Measurements from ENCODE around the gene TOGARAM1.
"Not testable (repeated sequence)": the region's sequence is repeated elsewhere in the genome, so short reads cannot be mapped to it uniquely, and the experiment has no call there.

TOGARAM1 gene

DNA sequence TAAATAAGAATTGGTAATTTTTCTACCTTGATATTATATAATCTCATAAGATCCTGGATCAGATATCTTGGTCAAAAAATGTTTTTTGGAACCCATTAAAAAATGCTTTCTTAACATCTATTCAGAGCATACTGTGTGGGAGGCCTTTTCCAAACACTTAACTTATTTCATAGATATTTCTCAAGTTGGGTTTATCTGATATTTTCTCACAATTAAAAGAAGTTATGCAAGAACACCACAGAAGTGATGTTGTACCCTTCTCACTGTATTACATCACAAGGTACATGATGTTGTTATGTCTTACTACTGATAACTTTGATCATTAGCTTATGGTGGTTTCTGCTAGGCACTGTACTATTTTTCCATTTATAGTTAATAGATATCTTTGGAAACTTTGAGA, 98.6 kb downstream of the TOGARAM1 start:
- no peak overlapping the region for H3K9ac ChIP-seq (ENCODE audit: low read depth in 1 of 2, low read length in 2 of 2)
- H3K9me3 ChIP-seq (ENCODE audit: control insufficient read depth in 2 of 2, low read length in 2 of 2) = no peaks in the 10 kb centered on the region
- H3K27ac ChIP-seq (ENCODE audit: low read depth in 2 of 2, low read length in 2 of 2) = no peak overlapping the region
- no peaks in the 10 kb centered on the region for H3K4me1 ChIP-seq (ENCODE audit: control insufficient read depth in 2 of 2, insufficient read depth in 2 of 2, low read length in 2 of 2)
- no peak overlapping the region for H3K4me3 ChIP-seq (ENCODE audit: low read length in 2 of 2)
- H3K27me3 ChIP-seq (ENCODE audit: control insufficient read depth in 2 of 2, insufficient read depth in 2 of 2, low read length in 2 of 2) = no peaks in the 10 kb centered on the region
- H3K36me3 ChIP-seq (ENCODE audit: control insufficient read depth in 2 of 2, insufficient read depth in 2 of 2, low read length in 2 of 2) = no peaks in the 10 kb centered on the region

DNA sequence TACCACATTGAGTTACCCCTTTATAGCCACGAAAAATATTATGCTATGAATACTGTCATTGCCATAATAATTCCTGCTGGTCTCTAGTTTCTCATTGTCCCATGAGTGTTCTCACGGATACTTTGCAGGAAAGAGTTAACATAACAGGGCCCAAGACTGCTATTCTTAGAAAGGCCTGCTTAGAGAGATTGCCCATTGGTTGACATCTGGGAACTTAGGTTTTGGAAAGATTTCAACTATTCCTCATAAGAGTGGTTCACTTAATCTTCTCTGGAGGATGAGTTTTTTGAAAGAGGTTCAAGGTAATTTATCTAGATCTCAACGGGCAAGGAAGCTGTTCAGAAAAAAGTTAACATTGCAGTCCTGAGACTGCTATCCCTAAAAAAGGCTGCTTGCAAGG, 103.5 kb downstream of the TOGARAM1 start:
- no peak overlapping the region for H3K27ac ChIP-seq (ENCODE audit: low read depth in 2 of 2, low read length in 2 of 2)
- no peaks in the 10 kb centered on the region for H3K27me3 ChIP-seq (ENCODE audit: control insufficient read depth in 2 of 2, insufficient read depth in 2 of 2, low read length in 2 of 2)
- no peak overlapping the region for H3K4me3 ChIP-seq (ENCODE audit: low read length in 2 of 2)
- peaks cover 0 to 2% of the 10 kb centered on the region in 2 donors for H3K36me3 ChIP-seq (ENCODE audit: control insufficient read depth in 2 of 2, insufficient read depth in 2 of 2, low read length in 2 of 2)
- no peaks in the 10 kb centered on the region for H3K9me3 ChIP-seq (ENCODE audit: control insufficient read depth in 2 of 2, low read length in 2 of 2)
- H3K4me1 ChIP-seq (ENCODE audit: control insufficient read depth in 2 of 2, insufficient read depth in 2 of 2, low read length in 2 of 2) = no peaks in the 10 kb centered on the region
- no peak overlapping the region for H3K9ac ChIP-seq (ENCODE audit: low read depth in 1 of 2, low read length in 2 of 2)

DNA sequence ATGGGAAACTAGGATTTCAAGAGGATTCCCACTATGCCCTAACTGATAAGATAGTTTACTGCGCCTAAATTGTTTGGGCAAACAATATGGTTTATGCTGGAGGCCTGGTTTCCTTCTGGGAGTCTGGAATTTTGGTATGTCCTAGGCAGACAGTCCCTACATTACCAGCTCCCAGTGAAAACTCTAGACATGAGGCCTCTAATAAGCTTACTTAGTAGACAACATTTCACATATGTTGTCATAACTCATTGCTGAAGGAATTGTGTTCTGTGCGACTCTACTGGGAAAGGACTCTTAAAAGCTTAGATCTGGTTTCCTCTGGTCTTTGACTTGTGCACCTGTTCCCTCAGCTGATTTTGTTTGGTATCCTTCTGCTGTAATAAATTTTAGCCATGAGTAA, 104.0 kb downstream of the TOGARAM1 start:
- Histone ChIP-seq H3K4me1 (ENCODE audit: control insufficient read depth in 2 of 2, insufficient read depth in 2 of 2, low read length in 2 of 2) (no peaks in the 10 kb centered on the region), H3K27ac (ENCODE audit: low read depth in 2 of 2, low read length in 2 of 2) (no peak overlapping the region), H3K4me3 (ENCODE audit: low read length in 2 of 2) (no peak overlapping the region)

DNA sequence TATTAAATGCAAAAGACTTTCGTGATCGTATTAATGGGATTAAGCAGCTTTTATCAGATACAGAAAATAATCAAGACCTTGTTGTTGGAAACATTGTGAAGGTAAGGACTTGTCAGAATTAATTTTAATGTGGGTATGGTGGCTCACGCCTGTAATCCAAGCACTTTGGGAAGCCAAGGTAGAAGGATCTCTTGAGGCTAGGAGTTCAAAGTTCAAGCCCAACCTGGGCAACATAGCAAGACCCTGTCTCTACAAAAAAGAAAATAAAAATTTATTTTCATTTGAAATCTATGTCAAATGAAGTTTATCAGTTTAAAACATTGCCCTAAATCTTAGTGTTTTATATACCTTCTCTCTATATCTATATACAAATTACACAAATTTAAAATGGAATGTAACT, 104.7 kb downstream of the TOGARAM1 start:
- H3K4me1 ChIP-seq (ENCODE audit: control insufficient read depth in 2 of 2, insufficient read depth in 2 of 2, low read length in 2 of 2) = no peaks in the 10 kb centered on the region
- no peak overlapping the region for H3K9ac ChIP-seq (ENCODE audit: low read depth in 1 of 2, low read length in 2 of 2)
- H3K4me3 ChIP-seq (ENCODE audit: low read length in 2 of 2) = no peak overlapping the region
- H3K27ac ChIP-seq (ENCODE audit: low read depth in 2 of 2, low read length in 2 of 2) = no peak overlapping the region
- no peaks in the 10 kb centered on the region for H3K9me3 ChIP-seq (ENCODE audit: control insufficient read depth in 2 of 2, low read length in 2 of 2)
- H3K36me3 ChIP-seq (ENCODE audit: control insufficient read depth in 2 of 2, insufficient read depth in 2 of 2, low read length in 2 of 2) = peaks cover 0 to 2% of the 10 kb centered on the region in 2 donors
- H3K27me3 ChIP-seq (ENCODE audit: control insufficient read depth in 2 of 2, insufficient read depth in 2 of 2, low read length in 2 of 2) = no peaks in the 10 kb centered on the region

More for the DNA sequence above, 104.0 kb downstream of the TOGARAM1 start:
- Histone ChIP-seq H3K9me3 (ENCODE audit: control insufficient read depth in 2 of 2, low read length in 2 of 2) (no peaks in the 10 kb centered on the region), H3K36me3 (ENCODE audit: control insufficient read depth in 2 of 2, insufficient read depth in 2 of 2, low read length in 2 of 2) (peaks cover 0 to 2% of the 10 kb centered on the region in 2 donors), H3K27me3 (ENCODE audit: control insufficient read depth in 2 of 2, insufficient read depth in 2 of 2, low read length in 2 of 2) (no peaks in the 10 kb centered on the region), H3K9ac (ENCODE audit: low read depth in 1 of 2, low read length in 2 of 2) (no peak overlapping the region)

DNA sequence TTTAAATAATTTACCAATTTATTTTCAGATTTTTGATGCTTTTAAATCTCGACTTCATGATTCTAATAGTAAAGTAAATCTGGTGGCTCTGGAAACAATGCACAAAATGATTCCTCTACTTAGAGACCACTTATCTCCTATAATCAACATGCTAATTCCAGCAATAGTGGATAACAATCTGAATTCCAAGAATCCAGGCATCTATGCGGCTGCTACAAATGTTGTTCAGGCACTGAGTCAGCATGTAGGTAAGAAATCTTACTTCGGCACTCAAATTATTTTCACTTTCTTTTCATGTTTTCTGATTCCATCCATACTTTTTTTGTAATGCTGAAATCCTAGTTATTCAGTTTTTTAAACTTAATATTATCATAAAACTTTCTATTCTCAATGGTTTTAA, 106.4 kb downstream of the TOGARAM1 start:
- Histone ChIP-seq H3K36me3 (ENCODE audit: control insufficient read depth in 2 of 2, insufficient read depth in 2 of 2, low read length in 2 of 2) (peaks cover 0 to 2% of the 10 kb centered on the region in 2 donors), H3K4me1 (ENCODE audit: control insufficient read depth in 2 of 2, insufficient read depth in 2 of 2, low read length in 2 of 2) (no peaks in the 10 kb centered on the region), H3K9me3 (ENCODE audit: control insufficient read depth in 2 of 2, low read length in 2 of 2) (no peaks in the 10 kb centered on the region), H3K27ac (ENCODE audit: low read depth in 2 of 2, low read length in 2 of 2) (no peak overlapping the region), H3K9ac (ENCODE audit: low read depth in 1 of 2, low read length in 2 of 2) (no peak overlapping the region), H3K27me3 (ENCODE audit: control insufficient read depth in 2 of 2, insufficient read depth in 2 of 2, low read length in 2 of 2) (no peaks in the 10 kb centered on the region), H3K4me3 (ENCODE audit: low read length in 2 of 2) (no peak overlapping the region)

DNA sequence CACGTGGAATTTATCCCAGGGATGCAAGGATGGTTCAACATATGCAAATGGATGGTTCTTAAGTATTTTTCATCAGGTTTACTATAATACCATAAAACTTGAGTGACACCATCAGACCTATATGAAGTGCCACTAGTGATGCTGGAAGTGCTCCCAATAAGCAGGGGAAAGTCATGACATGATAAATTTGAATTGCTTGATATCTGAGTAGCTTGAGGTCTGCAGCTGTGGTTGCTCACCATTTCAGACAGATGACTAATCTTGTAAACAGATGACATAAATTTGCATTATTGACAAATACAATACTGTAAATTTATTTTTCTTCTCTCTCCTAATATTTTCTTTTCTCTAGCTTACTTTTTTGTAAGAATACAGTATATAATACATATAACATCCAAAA, 108.2 kb downstream of the TOGARAM1 start:
- Histone ChIP-seq H3K4me3 (ENCODE audit: low read length in 2 of 2) (no peak overlapping the region), H3K9me3 (ENCODE audit: control insufficient read depth in 2 of 2, low read length in 2 of 2) (no peaks in the 10 kb centered on the region), H3K27me3 (ENCODE audit: control insufficient read depth in 2 of 2, insufficient read depth in 2 of 2, low read length in 2 of 2) (no peaks in the 10 kb centered on the region), H3K27ac (ENCODE audit: low read depth in 2 of 2, low read length in 2 of 2) (no peak overlapping the region), H3K9ac (ENCODE audit: low read depth in 1 of 2, low read length in 2 of 2) (no peak overlapping the region), H3K36me3 (ENCODE audit: control insufficient read depth in 2 of 2, insufficient read depth in 2 of 2, low read length in 2 of 2) (peaks cover 0 to 2% of the 10 kb centered on the region in 2 donors), H3K4me1 (ENCODE audit: control insufficient read depth in 2 of 2, insufficient read depth in 2 of 2, low read length in 2 of 2) (no peaks in the 10 kb centered on the region)

DNA sequence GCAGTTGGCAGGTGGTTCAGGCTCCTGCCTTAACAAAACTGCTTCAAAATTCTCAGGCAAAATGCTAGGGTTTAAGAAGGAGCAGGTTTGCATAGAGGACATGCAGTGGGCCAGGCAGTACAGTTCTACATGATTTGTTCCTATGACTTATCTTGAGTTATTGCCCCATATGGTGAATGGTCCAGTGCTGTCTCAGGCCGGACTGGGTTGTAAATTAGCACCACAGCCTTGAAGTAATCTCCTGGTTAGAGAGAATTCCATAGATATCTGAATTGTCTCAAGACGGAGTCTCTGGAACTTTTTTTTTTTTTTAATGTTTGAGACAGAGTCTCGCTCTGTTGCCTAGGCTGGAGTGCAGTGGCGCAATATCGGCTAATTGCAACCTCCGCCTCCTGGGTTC, 110.1 kb downstream of the TOGARAM1 start:
- no peak overlapping the region for H3K27ac ChIP-seq (ENCODE audit: low read depth in 2 of 2, low read length in 2 of 2)
- H3K4me1 ChIP-seq (ENCODE audit: control insufficient read depth in 2 of 2, insufficient read depth in 2 of 2, low read length in 2 of 2) = no peaks in the 10 kb centered on the region
- peaks cover 0 to 2% of the 10 kb centered on the region in 2 donors for H3K36me3 ChIP-seq (ENCODE audit: control insufficient read depth in 2 of 2, insufficient read depth in 2 of 2, low read length in 2 of 2)
- H3K4me3 ChIP-seq (ENCODE audit: low read length in 2 of 2) = no peak overlapping the region
- H3K27me3 ChIP-seq (ENCODE audit: control insufficient read depth in 2 of 2, insufficient read depth in 2 of 2, low read length in 2 of 2) = no peaks in the 10 kb centered on the region
- H3K9me3 ChIP-seq (ENCODE audit: control insufficient read depth in 2 of 2, low read length in 2 of 2) = no peaks in the 10 kb centered on the region
- H3K9ac ChIP-seq (ENCODE audit: low read depth in 1 of 2, low read length in 2 of 2) = no peak overlapping the region

DNA sequence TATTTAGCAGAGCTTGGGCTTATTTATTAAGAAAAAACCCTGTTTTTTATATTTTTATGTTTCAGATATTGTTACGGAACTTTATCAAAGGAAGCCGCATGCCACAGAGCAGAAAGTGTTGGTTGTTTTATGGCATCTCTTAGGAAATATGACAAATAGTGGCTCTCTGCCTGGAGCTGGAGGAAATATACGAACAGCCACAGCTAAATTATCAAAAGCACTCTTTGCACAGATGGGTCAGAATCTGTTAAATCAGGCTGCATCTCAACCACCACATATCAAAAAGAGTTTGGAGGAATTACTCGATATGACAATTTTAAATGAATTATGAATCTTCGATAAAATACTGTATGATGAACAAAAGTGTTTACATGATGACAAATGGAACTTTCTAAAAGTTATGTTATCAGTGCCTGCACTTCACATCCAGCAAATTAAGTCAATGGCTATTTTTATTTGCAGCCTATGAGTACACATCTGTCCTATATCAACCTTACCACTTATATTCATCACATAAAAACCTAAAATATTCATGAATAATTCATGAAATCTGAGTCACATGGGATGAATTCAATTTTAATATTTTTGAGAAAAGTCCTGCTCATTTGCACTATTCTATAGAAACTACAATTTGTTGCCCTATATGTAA, 111.4 kb downstream of the TOGARAM1 start:
- no peaks in the 10 kb centered on the region for H3K9me3 ChIP-seq (ENCODE audit: control insufficient read depth in 2 of 2, low read length in 2 of 2)
- no peaks in the 10 kb centered on the region for H3K4me1 ChIP-seq (ENCODE audit: control insufficient read depth in 2 of 2, insufficient read depth in 2 of 2, low read length in 2 of 2)
- H3K36me3 ChIP-seq (ENCODE audit: control insufficient read depth in 2 of 2, insufficient read depth in 2 of 2, low read length in 2 of 2) = peaks cover 0 to 2% of the 10 kb centered on the region in 2 donors

DNA sequence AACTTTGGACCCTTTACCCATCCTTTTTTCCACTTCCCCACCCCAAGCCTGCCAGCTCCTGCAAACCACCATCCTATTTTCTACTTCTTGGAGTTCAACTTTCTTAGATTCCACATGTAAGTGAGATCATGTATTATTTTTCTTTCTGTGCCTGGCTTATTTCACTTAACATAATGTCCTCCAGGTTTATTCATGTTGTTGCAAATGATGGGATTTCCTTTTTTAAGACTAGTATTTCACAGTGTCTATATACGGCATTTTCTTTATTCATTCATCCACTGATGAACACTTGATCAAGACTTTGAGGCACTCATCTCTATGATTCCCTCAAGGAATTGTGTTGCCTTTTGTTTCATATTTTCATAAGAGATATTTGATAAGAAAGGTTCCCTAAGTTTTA, 116.3 kb downstream of the TOGARAM1 start:
- H3K36me3 ChIP-seq (ENCODE audit: control insufficient read depth in 2 of 2, insufficient read depth in 2 of 2, low read length in 2 of 2) = no peaks in the 10 kb centered on the region
- H3K27me3 ChIP-seq (ENCODE audit: control insufficient read depth in 2 of 2, insufficient read depth in 2 of 2, low read length in 2 of 2) = no peaks in the 10 kb centered on the region
- peaks cover 3 to 4% of the 10 kb centered on the region in 2 donors for H3K4me1 ChIP-seq (ENCODE audit: control insufficient read depth in 2 of 2, insufficient read depth in 2 of 2, low read length in 2 of 2)
- no peak overlapping the region for H3K27ac ChIP-seq (ENCODE audit: low read depth in 2 of 2, low read length in 2 of 2)
- H3K4me3 ChIP-seq (ENCODE audit: low read length in 2 of 2) = no peak overlapping the region
- no peak overlapping the region for H3K9ac ChIP-seq (ENCODE audit: low read depth in 1 of 2, low read length in 2 of 2)
- H3K9me3 ChIP-seq (ENCODE audit: control insufficient read depth in 2 of 2, low read length in 2 of 2) = no peaks in the 10 kb centered on the region

More for the DNA sequence above, 111.4 kb downstream of the TOGARAM1 start:
- Histone ChIP-seq H3K27me3 (ENCODE audit: control insufficient read depth in 2 of 2, insufficient read depth in 2 of 2, low read length in 2 of 2) (no peaks in the 10 kb centered on the region), H3K27ac (ENCODE audit: low read depth in 2 of 2, low read length in 2 of 2) (no peak overlapping the region), H3K9ac (ENCODE audit: low read depth in 1 of 2, low read length in 2 of 2) (no peak overlapping the region), H3K4me3 (ENCODE audit: low read length in 2 of 2) (no peak overlapping the region)

DNA sequence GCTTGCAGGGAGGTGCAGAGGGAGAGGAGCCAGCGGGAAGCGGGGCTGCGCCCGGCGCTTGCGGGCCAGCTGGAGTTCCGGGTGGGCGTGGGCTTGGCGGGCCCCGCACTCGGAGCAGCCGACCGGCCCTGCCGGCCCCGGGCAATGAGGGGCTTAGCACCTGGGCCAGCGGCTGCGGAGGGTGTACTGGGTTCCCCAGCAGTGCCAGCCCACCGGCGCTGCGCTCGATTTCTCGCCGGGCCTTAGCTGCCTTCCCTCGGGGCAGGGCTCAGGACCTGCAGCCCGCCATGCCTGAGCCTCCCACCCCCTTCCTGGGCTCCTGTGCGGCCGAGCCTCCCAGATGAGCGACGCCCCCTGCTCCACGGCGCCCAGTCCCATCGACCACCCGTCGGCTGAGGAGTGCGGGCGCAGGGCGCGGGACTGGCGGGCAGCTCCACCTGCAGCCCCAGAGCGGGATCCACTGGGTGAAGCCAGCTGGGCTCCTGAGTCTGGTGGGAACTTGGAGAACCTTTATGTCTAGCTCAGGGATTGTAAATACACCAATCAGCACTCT, 118.5 kb downstream of the TOGARAM1 start:
- not testable (repeated sequence) for H3K27me3 ChIP-seq (ENCODE audit: control insufficient read depth in 2 of 2, insufficient read depth in 2 of 2, low read length in 2 of 2); H3K9ac ChIP-seq (ENCODE audit: low read depth in 1 of 2, low read length in 2 of 2); H3K27ac ChIP-seq (ENCODE audit: low read depth in 2 of 2, low read length in 2 of 2); H3K9me3 ChIP-seq (ENCODE audit: control insufficient read depth in 2 of 2, low read length in 2 of 2); H3K4me3 ChIP-seq (ENCODE audit: low read length in 2 of 2); H3K36me3 ChIP-seq (ENCODE audit: control insufficient read depth in 2 of 2, insufficient read depth in 2 of 2, low read length in 2 of 2)
- peaks cover 11 to 14% of the 10 kb centered on the region in 2 donors for H3K4me1 ChIP-seq (ENCODE audit: control insufficient read depth in 2 of 2, insufficient read depth in 2 of 2, low read length in 2 of 2)
